HG02623 (cell line): Measurements from ENCODE around the gene BIRC6.
A peak's percentile ranks its signal among the peaks of the same experiment; 100 is the strongest.
"Not testable (repeated sequence)": the region's sequence is repeated elsewhere in the genome, so short reads cannot be mapped to it uniquely, and the experiment has no call there.

Experiments used
- ATAC-seq: cut with Tn5 transposase; IDR thresholded peaks from one replicate; pipeline ENCODE4 v1.9.1; 2021; ENCODE audit warnings: moderate library complexity; ENCODE audit not compliant: unreplicated experiment

Gene BIRC6, protein sequence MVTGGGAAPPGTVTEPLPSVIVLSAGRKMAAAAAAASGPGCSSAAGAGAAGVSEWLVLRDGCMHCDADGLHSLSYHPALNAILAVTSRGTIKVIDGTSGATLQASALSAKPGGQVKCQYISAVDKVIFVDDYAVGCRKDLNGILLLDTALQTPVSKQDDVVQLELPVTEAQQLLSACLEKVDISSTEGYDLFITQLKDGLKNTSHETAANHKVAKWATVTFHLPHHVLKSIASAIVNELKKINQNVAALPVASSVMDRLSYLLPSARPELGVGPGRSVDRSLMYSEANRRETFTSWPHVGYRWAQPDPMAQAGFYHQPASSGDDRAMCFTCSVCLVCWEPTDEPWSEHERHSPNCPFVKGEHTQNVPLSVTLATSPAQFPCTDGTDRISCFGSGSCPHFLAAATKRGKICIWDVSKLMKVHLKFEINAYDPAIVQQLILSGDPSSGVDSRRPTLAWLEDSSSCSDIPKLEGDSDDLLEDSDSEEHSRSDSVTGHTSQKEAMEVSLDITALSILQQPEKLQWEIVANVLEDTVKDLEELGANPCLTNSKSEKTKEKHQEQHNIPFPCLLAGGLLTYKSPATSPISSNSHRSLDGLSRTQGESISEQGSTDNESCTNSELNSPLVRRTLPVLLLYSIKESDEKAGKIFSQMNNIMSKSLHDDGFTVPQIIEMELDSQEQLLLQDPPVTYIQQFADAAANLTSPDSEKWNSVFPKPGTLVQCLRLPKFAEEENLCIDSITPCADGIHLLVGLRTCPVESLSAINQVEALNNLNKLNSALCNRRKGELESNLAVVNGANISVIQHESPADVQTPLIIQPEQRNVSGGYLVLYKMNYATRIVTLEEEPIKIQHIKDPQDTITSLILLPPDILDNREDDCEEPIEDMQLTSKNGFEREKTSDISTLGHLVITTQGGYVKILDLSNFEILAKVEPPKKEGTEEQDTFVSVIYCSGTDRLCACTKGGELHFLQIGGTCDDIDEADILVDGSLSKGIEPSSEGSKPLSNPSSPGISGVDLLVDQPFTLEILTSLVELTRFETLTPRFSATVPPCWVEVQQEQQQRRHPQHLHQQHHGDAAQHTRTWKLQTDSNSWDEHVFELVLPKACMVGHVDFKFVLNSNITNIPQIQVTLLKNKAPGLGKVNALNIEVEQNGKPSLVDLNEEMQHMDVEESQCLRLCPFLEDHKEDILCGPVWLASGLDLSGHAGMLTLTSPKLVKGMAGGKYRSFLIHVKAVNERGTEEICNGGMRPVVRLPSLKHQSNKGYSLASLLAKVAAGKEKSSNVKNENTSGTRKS (N-terminal part only)

DNA sequence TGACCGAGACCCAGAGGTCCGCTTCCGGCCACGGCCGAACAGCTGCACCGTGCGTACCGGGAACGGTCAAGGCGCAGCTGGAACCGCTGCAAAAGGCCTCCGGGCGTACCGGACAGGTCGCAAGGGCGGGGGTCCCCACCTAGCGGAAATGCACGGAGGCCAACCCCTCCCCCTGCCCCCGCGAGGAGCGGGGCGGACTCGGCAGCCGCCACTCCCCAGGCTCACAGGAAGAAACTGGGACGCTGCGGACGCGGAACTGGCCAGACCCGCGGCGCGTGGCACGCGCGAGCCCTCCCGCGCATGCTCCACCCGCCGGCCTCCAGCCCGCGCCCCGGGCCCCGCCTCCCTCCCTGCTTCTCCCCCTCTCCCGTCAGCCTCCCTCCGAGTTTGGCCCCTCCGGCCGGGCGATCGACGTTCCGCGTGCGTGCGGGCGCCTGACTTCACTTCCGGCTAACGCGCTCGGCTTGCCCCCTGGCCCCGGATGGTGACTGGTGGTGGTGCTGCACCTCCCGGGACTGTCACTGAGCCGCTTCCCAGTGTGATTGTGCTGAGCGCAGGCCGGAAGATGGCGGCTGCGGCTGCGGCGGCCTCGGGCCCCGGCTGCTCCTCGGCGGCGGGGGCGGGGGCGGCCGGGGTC lies at the start of gene BIRC6:
BIRC6 (plus strand) TSS at position 343 of the 637 bp plus-strand sequence; CDS start at position 482, 139 bp downstream.
- peak; percentile 82 for ATAC-seq

DNA sequence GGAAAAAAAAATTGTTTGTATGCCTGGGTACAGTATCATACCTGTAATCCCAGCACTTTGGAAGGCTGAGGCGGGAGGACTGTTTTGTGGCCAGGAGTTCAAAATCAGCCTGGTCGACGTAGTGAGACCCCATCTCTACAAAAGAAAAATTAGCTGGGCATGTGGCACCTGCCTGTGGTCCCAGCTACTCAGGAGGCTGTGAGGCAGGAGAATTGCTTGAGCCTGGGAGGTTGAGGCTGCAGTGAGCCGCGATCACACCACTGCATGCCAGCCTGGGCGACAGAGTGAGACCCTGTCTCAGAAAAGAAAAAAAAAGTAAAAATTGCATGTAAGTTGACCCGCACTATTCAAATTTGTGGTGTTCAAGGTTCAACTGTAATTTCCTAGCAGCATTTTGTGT lies 46.2 kb upstream of the BIRC6 start:
- no peak for ATAC-seq

DNA sequence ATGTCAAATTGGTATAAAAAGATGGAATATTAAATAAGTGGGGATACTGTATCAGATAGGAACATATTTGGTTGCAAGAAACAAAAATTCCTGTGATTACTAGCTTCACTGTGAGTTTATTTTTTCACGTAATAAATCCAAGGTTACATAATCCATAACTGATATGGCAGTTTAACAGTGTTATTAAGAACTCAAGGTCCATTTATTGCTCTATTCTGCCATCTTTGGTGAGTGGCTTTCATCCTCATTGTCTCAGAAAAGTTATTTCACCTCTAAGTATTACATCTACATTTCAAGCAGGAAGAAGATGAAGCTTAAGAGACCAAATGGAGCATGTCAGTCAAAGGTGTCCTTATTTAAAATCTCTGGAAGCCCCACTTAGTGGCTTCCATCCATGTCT lies 41.9 kb upstream of the BIRC6 start:
- ATAC-seq = no peak

DNA sequence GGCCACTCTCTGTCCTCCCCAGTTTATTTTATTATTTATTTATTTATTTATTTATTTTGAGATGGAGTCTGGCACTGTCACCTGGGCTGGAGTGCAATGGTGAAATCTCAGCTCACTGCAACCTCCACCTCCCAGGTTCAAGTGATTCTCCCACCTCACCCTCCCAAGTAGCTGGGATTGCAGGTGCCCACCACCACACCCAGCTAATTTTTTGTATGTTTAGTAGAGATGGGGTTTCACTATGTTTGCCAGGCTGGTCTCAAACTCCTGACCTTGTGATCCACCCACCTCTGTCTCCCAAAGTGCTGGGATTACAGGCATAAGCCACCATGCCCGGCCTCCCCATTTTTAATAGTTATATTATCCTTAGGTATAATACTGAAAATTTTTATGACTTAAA lies 28.1 kb upstream of the BIRC6 start:
- ATAC-seq = not testable (repeated sequence)

DNA sequence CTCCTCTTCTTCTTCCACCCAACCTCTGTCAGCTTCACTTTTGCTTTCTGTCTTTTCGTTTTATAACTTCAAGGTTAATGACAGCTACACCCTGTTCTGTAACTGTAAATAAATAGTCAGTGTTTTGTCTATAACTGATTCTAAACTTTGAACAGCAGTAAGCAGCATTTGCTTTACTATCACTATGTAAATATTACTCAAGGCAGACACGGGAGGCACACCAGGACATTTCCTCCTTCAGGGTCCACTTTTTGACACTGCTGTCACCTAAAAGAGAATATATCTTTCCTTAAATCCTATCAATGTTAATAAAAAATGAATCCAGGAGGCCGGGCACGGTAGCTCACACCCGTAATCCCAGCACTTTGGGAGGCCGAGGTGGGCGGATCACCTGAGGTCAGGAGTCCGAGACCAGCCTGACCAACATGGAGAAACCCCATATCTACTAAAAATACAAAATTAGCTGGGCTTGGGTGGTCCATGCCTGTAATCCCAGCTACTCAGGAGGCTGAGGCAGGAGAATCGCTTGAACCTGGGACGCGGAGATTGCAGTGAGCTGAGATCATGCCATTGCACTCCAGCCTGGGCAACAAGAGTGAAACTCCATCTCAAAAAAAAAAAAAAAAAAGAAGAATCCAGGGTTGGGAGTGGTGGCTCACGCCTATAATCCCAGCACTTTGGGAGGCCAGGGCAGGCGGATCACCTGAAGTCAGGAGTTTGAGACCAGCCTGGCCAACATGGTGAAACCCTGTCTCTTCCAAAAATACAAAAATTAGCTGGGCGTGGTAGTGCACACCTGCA lies 27.4 kb upstream of the BIRC6 start:
- not testable (repeated sequence) for ATAC-seq

DNA sequence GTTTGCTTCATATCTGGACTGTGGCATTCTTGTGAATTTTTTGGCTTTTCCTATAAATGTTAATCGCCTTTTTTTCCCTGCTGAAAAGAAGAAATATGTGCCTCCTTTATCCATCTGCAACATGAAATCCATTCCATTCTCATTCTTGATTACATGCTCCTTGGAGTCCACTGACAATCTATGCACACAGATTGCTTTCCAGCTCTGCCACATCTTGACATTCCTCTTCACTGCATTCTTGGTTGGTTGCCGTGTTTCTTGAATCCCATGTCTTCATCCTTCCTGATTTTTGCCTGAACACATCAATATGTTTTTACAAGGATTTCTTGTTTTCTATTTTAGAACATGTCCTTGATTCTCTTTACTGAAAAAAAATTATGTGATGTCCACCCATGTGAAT lies 26.7 kb upstream of the BIRC6 start:
- no peak for ATAC-seq

DNA sequence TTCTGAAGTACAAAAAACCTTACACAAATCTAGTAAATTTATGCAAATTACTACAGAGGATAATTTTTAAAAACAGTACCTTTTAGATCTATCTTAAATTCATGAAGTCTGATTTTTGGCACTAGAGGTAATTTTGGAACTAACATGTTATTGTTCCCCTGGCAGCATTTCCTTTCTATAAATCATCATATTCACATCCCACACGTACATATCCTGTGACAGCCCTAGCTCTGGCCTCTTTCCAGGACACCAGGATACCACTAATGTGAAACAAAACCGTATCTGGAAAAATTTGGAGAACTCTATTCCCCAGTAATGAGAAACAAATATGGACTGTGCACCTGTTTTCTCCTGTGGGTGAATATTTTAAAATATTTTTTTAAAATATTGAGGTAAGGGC lies 14.0 kb upstream of the BIRC6 start:
- no peak for ATAC-seq

DNA sequence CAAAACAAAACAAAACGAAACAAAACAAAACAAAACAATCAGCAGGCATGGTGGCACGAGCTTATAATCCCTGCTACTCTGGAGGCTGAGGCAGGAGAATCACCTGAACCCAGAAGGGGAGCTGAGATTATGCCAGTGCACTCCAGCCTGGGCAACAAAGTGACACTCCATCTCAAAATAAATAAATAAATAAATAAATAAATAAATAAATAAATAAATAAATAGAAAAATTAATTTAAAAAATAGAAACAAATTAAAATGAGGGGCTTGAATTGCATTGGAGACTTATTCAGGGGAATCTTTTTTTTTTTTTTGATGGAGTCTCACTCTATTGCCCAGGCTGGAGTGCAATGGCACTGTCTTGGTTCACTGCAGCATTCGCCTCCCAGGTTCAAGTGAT lies 6.0 kb upstream of the BIRC6 start:
- ATAC-seq = not testable (repeated sequence)

DNA sequence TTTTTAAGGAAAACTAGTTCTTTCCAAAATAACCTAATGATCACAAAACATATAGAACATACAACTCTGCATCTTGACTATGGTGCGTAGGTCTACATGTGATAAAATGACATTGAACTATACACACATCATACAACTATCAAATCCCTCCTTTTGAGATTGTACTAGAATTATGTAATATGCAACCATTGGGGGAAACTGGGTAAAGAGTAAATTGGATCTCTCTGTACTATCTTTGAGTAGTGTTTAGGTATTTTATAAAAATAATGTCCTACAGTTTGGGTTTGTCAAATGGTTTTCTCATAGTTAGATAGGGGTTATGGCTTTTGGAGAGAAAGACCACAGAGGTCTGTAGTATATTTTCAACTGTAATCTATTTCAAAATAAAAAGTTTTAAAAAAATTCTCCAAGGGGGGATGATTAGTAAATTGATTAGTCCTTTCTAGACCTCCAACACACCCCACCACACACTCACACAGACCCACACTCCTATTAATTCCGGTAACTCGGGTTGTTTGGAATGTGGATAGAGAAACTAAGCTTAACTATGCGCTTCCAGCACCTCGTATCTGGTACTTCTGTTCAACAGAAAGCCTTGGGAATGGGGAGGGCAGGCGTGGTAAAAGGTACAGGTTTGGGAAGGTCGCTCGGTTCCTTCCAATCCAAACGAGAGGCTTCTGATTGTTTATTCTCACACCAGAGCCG lies 695 bp upstream of the BIRC6 start:
- no peak for ATAC-seq

DNA sequence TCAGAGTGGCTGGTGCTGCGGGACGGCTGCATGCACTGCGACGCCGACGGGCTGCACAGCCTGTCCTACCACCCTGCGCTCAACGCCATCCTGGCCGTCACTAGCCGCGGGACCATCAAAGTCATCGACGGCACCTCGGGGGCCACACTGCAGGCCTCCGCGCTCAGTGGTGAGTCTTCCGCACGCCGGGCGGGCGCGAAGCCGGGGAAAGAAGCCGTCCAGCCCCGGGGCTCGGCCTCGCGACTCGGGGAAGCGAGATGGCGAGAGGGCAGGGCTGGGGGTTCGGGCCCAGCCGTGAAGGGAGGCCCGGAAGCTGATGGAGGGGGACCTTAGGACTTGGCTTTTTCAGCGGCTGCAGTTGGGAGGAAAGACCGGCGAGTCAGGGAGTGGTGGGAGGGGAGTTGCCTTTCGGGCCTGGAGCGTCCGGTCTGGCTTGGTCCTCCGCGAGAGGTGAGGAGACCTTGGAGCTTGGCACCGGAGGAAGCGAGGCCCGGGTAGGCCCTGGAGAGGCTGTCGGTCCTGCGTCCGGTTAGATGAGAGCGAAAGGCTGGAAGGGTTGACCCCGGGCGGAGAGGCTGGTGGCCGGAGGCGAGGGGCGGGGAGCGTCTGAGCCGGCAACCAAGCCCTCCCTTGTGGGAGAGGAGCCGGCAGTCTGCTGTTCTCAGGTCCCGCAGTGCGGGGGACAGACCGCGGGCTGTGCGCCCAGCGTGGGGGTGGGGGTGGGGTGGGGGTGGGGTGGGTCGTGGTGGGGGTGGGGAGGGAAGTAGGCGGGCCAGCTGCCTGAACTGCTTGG lies 691 bp downstream of the BIRC6 start:
- ATAC-seq = peak; percentile 6

DNA sequence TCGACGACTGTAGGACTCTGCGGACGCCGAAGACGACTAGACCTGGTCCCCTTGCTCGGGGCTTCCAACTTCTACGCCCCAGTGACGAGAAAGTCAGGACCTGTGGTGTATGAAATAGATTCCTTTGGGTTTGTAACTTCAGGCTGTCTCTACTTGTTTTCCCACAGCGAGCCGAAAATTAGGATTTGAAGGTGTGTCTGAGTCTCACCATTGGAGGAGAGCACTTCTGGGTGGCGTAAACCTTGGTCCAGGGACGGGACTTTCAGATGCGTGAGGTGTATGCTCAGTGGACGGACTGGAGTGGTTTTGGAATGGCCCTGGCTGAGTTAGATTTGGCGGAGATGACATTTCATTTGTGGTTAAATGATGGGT lies 1.3 kb downstream of the BIRC6 start:
- ATAC-seq = no peak

DNA sequence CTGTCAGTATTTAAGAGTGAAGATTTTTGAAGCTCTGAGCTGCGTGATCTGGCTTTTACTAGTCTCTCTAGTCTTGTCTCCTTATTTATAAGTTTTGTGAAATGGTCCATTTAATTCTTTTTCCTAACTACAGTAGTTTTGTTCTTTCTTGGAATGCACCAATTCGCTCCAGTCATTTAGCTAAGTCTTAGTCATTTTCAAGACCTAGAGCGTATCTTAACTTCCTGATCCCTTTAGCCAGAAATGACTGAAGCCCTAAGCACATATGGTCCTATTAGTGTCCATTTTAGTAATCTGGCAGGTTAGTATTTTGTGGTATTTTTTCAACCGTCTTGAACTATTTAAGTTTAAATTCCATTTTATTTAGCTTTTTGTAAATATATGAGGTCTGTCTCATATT lies 3.6 kb downstream of the BIRC6 start:
- no peak for ATAC-seq

DNA sequence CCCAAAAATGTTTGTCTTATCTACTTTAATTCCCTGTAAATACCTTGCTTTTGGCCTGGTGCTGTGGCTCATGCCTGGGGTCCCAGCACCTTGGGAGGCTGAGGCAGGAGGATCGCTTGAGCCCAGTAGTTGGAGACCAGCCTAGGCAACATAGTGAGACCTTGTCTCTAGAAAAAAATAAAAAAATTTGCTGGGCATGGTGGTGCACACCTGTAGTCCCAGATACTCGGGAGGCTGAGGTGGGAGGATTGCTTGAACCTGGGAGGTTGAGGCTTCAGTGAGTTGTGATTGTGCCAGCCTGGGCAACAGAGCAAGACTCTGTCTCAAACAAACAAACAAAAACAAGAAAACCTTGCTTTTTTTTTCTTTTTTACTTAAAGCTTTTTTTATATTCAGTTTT lies 6.2 kb downstream of the BIRC6 start:
- ATAC-seq = not testable (repeated sequence)

DNA sequence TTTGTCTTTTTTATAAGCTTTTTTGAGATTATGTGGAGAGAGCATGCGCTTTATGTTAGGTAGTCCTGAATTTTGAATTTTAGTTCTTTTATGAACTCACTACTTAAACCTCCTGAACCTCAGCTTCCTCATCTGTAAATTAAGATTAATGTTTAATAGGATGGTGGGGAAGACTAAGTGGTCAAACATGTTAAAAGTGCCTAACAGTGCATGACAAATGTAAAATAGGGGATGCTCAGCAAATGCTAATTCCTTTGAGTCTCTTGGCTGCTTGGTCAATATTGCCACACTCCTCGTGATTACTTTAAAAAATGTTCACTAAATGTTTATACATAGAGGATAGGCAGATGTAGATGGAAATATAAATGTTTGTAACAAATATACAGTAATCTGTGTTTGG lies 6.8 kb downstream of the BIRC6 start:
- no peak for ATAC-seq

DNA sequence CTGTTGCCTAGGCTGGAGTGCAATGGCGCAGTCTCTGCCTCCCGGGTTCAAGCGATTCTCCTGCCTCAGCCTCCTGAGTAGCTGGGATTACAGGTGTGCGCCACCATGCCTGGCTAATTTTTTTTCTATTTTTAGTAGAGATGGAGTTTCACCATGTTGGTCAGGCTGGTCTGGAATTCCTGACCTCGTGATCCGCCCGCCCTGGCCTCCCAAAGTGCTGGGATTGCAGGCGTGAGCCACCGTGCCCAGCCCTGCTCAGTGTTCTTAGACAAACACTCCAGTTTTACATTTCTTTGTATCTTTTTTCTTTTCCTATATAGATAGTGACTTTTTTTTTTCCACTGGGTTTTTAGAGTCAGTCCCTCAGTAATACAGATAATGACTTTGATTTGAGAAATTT lies 7.5 kb downstream of the BIRC6 start:
- not testable (repeated sequence) for ATAC-seq

DNA sequence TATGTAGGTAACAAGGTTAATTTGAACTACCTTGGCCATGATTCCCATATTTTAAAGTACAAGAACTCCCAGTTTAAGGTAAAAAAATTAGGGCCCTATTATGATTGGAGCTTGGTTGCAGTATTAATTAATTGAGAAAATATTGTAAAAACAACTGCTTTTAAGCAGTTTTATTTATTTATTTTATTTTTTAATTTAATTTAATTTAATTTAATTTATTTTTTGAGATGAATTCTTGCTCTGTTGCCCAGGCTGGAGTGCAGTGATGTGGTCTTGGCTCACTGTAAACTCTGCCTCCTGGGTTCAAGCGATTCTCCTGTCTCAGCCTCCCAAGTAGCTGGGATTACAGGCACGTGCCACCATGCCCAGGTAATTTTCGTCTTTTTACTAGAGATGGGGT lies 8.9 kb downstream of the BIRC6 start:
- not testable (repeated sequence) for ATAC-seq

DNA sequence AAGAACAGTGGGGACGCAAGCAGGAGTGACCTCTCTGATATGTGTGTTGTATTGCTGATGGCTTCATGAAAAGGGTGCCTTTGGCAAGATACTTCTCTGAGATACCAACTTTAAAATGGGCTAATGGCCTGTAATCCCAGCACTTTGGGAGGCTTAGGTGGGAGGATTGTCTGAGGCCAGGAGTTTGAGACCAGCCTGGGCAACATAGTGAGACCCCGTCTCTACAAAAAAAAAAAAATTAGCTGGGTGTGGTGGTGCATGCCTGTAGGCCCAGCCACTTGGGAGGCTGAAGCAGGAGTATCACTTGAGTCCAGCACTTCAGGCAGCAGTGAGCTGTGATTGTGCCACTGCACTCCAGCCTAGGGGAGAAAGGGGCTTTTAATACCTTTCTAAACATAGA lies 9.8 kb downstream of the BIRC6 start:
- ATAC-seq = no peak

DNA sequence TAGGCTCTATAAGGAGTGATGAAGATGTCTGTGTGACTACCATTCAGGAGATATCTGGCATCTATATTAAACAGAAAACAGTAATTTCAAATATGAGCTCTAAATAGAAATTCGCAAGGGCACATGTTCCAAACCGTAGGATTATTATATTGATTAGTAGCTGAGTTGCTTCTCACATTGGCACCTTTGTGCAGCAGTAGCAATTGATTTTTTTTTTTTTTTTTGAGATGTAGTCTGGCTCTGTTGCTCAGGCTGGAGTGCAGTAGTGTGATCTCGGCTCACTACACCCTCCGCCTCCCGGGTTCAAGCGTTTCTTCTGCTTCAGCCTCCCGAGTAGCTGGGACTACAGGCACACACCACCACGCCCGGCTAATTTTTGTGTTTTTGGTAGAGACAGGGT lies 12.4 kb downstream of the BIRC6 start:
- no peak for ATAC-seq
